ENCODE measurements around the gene RIPOR2.

- TF ChIP-seq CTCF (IDR thresholded peaks at IDR 0.05; ENCODE audit: low read depth, low read length, missing input control) (no peak), RXRA (IDR thresholded peaks at IDR 0.05) (no peak), JUND (IDR thresholded peaks at IDR 0.05) (no peak), RAD21 (IDR thresholded peaks at IDR 0.05) (no peak), YY1 (IDR thresholded peaks at IDR 0.05) (no peak), ATF3 (IDR thresholded peaks at IDR 0.05) (no peak), FOXA1 (IDR thresholded peaks at IDR 0.05) (no peak), REST (IDR thresholded peaks at IDR 0.05) (no peak), GABPA (IDR thresholded peaks at IDR 0.05 in 1 of 2, conservative IDR thresholded peaks at IDR 0.05 in 1 of 2) (no peak), SP1 (IDR thresholded peaks at IDR 0.05) (no peak), HNF4G (IDR thresholded peaks at IDR 0.05) (no peak), HNF4A (conservative IDR thresholded peaks at IDR 0.05) (no peak), EGR1 (IDR thresholded peaks at IDR 0.05; ENCODE audit: low read depth in 2 of 2) (no peak)
- TF ChIP-seq, protein P1, sequence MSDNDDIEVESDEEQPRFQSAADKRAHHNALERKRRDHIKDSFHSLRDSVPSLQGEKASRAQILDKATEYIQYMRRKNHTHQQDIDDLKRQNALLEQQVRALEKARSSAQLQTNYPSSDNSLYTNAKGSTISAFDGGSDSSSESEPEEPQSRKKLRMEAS (IDR thresholded peaks at IDR 0.05) = no peak
Measured at GRCh38 chr6:24876499-24877465, 59.0 kb downstream of the RIPOR2 start.

Data from liver (tissue), 3 donors.